Fibroblast of peridontal ligament (primary cell): ENCODE results near the gene PPP1R3C.

Experiments used
- DNase-seq: peaks from one replicate; pipeline ENCODE4 v3.0.0-alpha.2; 2010; ENCODE audit errors: extremely low read depth

Gene PPP1R3C

DNA sequence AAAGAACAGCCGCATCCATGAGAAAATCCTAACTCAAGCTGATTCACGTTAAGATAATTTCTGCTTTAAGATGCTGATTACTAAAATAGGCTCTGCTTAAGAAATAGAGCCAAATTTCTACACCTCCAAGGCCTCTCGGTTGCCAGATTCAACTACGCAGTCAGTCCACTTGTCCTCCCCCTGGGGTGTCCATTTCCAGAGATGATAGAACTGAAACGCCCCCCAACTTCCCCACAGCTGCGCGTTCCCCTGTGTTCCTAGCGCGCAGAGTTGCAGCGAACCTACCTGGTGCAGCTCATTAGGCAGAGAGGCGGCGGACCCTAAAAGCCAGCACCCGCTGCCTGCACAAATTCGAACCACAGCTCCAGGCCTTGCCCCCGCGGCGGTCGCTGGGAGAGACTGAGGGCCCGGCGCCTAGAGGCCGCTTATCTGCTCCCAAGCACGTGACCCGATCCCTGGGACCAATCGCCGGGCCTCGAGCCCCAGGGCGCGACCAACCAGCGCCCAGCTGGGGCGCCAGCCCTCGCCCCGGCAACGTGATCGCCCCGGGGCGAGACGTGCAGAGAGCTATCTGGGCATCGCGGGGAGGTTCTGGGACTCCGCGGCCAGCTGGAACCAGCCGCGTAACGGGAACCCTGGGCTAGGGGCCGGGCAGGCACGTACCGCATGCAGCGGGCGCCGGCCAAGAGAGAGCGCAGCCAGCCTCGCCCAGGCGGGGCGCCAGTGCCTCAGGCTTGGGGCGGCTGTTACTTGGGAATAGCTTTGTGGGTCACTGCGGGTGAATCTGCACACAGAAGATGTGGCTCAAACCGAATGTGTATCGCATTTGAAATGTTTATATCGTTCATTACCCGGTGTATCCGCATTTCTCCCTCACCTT is at the start of gene PPP1R3C:
TSS of gene PPP1R3C (minus strand) at position 401 of the 880 bp plus-strand sequence. CDS start at position 299, 102 bp downstream.
- DNase-seq = peak; percentile 93

DNA sequence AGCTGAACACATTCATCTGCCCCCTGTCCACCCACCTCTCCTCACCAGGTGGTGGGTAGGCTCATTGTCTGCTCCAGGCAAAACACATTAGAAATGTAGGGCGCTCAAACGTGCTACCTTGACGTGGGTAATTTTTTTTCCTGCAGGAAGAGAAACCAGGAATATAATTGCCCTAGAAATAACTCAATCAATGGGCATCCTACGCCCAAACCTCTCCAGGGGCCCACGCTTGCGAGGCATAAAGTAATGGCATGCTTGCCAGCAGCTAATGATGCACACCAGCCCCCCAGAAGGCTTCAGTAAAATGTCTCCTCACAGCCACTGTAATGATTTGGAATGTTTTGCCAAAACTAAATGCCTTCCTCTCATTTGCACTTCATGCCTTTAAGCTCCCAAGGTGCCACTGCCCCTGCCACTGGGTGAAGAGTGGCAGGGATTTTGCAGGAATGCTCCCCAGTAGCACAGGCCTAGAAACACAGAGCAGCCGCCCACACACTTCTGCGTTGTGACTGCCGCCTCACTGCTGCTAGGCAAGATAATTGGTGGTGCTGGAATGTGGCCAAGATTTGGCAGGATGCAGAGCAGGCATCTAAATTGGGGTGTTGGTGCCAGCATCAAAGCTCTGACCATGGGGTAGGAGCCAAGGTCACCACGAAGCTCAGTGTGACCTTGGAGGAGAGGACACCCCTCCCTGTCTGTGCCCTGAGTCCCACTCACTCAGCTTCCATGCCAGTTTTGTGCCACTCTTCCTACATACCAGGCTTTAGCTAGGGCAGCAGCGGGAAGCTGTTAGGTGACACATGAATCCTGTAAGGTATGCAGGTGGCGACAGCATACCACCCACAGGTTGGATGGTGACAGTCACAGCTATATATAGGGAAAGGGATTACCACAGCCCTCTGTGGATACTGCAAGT is 48.7 kb upstream of the PPP1R3C start:
- no peak for DNase-seq

DNA sequence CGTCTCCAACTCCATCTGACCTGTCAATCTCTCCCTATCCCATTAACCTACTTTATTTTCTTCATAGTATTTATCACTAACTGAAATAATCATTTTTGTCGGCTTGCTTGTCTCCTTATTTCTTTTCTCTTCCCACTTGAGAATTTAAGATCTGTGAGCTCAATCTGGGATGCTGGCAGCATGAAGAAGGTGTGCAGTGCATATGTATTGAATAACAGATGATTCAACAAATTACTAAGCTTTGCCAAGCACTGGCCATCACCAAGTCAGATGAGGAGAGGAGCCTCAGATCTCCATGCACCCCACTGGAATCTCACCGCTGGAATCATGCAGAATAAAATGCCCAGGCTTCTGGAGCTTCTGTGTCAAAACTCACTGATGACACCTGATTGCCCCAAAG is 47.6 kb upstream of the PPP1R3C start:
- no peak for DNase-seq

DNA sequence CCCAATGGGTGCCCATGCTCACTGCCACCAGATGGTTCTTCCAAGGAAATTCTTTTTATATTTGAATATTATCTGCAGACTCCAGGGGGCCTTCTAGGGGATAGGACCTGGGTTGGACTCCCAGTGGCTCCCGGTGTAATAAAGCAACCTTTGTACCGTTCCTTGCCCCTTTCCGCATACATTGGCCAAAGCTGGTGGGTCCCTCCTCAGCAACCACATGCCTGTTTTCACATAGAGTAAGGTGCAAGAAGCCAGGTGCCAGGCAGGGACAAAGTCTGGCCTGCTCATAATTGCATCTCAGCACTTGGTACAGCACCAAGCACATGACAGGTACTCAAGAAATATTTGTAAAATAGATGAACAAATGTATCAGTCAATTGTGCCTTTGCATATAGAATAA is 46.4 kb upstream of the PPP1R3C start:
- DNase-seq = no peak

DNA sequence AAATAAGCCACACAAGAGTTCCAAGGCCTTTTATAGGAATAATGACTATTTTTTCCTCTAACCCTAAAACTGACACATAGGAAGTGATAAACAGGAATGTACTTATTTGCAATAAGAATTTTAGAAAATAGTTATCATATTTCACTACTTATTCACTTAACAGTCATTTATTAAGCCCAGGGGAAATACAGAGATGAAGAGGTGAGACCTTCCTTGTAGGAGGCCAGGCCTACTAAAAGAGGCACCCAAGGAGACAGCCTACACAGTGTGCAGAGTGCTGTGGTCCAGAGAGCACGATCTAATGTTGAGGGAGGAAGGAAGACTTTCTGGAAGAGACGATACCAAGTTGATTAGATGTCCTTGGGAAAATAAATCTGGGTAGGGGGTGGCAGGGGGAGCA is 45.0 kb upstream of the PPP1R3C start:
- DNase-seq = no peak

DNA sequence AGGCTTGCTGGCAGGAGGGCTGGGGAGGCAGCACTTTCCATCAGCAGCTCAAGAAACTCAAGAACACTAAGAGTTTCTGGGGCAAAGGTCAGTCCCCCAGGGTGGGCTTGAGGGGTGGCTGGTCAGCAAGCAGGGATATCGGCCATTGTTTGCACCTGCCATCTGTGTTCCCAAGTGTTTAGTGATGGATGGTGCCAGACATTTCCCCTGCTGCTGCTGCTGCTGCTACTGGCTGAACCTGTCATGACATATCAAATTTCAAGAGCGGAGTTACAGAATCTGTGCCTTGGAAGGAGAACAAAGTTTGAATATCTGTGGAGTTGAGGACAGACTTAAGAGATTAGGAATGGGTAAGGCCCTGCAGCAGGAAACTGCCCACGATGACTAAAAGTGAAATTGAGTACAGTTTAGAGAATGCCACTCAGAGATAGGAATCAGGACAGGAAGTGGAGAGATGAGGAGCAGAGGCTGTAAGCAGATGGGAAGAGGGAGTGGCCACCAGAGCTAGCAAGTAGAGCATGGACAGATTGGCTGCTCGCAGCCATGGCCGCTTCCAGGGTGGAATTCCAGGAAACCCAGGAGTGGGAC is 39.2 kb upstream of the PPP1R3C start:
- DNase-seq = peak; percentile 20

DNA sequence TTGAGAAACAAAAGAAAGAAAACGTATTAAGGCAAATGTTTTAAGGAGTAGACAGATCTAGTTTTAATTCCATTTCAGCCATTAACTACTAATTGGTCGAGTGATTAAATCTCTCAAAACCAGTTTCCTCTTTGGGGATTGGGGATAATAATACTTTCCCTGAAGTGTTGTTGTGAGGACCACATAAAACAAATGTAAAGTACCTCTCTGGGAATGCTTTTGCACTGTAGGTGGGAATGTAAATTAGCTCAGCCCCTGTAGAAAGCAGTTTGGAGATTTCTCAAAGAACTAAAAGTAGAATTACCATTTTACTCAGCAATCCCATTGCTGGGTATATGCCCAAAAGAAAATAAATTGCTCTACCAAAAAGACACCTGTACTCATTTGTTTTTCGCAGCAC is 36.0 kb upstream of the PPP1R3C start:
- DNase-seq = no peak

DNA sequence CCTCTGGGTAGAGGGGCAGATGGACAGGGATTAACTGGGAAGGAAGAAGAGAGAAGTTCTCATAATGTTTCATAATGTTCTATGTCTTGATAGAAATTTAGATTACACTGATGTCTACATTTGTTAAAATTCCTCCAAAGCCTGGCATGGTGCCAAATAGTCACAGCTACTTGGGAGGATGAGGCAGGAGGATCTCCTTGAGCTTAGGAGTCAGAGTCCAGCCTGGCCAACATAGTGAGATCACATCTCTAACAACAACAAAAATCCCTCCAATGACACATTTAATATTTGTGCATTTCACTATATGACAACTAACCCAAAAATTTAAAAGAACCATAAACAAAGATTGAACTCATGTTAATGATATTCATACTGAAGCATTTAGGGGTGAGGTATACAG is 33.0 kb upstream of the PPP1R3C start:
- peak; percentile 45 for DNase-seq

DNA sequence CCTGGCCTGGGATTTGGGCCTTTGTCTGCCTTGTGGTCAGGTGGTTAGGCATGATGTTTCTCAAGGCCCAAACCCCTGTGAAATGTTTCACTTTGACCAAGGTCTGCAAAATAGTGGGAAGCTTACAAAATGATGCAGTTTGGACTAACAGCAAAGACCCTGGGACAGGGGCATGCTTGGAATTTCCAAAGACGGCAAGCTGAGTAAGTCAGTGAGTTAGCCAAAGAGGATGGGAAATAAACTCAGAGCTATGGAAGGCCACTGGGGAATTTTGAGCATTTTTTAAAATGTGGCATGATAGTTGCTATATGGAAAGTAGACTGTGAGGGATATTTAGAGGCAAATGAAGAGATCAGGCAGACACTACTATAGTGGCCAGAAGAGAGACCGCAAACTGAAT is 31.6 kb upstream of the PPP1R3C start:
- DNase-seq = peak; percentile 45

DNA sequence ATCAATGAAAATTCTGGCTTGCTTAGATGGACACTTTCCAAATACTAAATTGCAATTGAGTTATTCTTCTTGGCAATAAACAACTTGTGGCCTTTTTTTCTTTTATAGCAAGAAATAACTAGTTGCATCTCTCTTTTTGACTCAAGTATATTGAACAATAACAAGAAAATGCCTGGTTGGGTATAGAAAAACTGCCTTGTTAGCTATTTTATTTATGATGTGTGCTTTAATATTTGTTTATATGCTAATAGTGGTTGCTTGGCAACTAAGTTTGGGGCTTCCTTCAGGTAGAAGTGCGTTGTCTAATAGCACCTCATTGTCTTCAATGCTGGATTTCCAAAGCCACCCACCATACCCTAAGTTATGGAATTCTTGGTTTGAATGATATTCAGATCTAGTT is 30.1 kb upstream of the PPP1R3C start:
- DNase-seq = no peak

DNA sequence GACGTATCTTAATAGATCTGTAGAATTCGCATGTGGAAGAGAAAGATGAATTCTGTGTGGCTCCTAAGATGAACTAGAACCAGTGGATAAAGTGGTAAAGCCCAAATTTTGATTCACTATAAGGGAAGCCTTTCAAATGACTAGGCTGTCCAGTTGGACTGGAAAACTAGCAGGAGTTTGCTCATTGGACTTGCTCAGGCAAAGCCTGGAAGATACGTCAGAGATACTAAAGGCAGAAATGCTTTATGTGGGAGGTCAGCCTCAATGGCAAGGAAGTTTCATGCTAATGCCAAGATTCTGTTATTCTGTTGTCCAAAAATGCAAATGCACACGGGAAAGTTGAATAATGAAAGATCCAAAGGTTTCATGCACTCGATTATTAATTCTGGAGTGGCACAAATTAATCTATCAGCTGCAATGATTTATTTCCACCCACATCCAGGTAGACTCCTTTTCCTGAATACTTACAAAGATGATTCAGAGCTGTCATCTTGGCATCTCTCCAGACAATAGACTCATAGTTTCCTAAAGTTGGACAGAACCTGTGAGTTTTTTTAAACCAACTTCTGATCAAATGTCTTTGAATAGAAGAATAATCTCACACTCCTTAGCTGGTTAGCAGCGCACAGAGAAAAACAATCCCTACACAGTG is 20.5 kb upstream of the PPP1R3C start:
- peak; percentile 52 for DNase-seq

DNA sequence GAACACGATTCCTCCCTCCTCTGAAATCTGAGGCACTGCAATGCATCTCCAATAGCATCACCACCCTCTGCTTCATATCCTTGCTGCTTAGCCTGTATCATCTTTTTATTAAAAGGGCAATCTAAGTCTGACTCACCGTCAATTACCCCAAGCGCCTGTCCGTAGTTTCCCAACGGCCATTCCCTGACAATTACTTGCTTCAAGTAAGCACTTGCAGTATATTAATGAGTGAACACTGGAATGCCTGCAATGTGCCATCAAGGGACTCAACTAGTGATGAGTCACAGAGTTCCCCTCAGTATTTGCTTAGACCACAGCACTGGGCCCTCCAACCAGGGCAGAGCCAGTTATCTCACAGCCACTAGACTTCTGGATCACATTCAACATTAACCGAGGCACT is 19.5 kb upstream of the PPP1R3C start:
- peak; percentile 85 for DNase-seq

DNA sequence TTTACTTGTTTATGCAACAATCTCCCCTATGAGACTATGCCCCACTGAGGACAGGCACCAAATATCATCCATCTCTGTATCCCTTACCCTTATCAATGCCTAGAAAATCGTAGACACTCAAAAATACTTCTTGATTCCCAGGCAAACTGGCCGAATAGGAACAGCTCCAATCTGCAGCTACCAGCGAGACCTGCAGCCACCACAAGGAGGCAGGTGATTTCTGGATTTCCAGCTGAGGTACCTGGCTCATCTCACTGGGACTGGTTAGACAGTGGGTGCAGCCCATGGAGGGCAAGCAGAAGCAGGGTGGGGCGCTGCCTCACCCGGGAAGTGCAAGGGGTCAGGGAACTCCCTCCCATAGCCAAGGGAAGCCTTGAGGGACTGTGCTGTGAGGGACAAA is 10.8 kb upstream of the PPP1R3C start:
- DNase-seq = no peak

DNA sequence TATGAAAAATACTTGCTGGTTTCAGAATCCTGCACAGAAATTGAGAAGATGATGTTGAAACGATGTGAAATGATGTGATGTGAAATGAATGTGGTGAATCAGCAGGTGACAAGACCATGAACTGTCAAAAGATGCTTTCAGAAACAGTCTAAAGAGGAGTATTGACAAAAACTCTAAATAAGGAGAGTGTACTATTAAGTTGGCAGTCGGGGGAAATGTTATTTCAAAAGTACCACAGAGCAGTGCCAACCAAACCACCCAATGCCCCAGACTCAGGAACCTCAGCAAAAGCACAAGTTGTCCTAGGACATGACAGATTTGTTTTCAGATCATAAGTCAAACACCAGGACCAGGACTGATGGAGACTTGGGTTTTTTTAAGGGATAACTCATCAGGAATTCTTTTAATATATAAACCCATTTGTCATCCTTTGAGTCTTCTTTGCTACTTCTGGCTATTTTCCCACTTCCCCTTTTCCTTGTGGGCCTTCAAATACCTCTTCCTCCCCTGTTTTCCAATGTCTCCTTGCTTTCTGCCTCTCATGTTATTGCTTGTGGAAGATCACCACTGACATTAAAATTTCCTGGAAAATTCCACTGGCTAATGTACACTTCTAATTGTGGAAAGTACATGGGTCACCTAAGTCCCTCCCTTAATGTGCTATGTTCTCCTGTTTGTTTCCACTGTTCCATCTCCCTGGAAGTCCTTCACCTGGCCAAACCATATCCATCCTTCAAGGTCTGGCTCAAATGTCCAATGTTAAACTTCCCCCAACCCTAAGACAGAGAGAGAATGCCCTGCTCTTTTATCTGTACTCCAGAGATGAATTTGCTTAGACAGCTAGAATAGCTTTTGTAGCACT is 10.2 kb upstream of the PPP1R3C start:
- no peak for DNase-seq

DNA sequence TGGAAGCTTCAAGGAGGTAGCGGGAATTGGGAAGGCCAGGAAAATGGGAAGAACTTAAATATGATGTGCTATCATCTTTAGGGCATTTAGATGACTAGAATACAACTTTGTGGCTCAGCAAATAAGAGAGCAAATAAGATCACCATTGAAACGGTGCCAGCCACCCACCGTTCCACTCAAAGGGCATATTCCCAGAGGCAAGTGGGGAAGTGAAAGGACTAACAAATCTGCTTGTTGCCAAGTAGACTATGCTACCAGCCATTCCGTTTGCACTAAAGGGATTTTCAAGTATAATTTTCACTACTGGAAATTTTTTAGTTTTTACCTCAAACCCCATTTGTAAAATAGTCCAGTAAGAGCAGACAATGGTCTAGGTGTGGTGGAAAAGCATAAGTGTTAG is 4.0 kb upstream of the PPP1R3C start:
- DNase-seq = no peak

DNA sequence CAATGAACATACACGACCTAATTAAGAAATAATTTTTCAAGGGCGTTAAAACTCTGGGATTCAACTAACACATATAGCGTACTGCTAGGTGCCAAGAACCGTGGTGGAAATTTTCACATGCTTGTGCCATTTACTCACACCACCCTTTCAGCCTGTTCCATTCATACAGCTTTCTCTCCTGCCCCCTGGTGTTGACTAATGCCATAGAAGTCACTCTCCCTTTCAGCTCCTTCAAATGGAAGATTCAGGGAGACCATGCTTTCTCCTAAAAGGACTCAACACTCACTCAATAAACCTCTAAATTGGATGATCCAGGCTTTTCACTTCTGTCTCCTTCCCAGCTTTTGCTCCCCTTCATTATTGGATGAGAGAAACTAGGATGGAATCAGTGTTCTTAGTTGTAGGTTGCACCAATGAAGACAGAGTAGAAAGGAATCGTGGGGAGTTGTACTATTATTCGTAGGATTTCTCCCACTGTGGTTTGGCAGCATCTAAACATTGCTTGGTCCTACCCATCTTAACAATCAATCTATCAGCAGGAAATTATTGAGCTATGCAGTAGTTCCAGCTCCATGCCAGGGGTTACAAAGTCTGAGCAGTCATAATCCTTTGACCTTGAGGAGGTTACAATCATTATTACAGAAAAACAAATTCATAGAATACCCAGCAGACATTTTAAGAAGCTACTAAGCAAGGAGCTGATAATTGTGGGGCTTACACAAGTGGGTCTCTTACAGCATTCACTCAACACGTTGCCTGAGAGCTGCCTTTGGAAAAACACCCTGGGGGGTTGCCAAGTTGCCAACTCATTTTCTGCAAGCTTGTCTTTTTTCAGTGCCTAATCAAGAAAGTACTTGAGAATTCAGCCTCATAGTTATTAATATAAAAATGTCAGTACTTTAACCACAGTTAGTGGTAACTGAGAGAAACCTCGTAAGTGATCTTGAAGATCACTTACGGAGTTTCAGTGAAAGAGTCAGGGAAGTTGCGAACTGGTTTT is 2.8 kb upstream of the PPP1R3C start:
- peak; percentile 89 for DNase-seq

DNA sequence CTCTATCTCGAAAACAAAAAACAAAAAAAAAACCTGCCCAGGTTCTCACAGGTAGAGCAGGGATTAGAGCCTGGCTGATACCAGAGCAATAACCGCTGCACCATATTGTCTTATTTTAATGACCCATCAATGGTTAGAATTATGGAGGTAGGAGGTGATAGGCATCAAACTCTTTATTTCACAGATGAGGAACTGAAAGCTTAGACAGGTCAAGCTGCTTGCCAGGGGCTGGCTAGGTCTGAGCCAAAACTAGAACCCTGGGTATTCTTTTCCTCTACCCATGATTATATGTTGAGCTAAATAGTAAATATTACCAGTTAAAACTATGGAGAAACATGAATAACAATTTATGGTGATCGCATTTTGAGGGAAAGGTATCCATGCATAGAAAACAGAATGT is 2.0 kb upstream of the PPP1R3C start:
- DNase-seq = no peak

DNA sequence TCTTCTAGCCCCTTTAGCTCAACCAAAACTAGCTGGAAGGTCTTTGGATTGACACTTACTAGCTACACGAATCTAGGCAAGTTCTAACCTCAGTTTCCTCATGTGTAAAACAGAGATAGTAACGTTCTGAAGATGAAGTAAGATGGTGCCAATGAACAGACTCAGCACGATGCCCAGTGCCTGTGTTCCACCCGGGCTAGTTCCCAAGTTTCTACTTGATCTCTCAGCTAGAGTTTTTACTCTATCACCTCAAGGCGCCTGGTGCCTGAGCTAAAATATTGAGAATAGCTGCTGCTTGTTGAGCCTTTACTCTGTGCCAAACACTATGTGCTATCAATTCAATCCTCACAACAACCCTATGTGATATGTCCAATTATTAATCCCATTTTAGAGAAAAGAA is 1.4 kb upstream of the PPP1R3C start:
- no peak for DNase-seq

DNA sequence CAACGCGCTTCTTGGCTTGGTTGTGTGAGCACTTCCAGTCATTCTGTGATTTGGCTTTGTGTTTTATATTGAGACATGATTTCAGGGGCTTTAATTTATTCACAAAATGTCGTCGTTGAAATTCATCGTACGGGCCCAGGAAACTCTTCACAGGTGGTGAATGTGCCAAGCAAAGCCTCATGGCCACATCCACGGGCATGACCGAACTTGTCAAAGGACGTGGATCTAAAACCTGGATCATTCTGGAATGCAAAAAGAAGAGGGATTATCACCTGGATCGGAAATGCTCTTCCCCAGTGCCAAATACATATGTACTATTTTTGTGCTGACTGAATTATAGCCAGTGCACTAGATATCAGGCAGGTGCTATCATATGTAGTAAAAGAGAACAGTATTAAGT is 2.2 kb downstream of the PPP1R3C start:
- DNase-seq = no peak
